Measurements from ENCODE around the gene SLC37A1.
"Not testable (repeated sequence)": the region's sequence is repeated elsewhere in the genome, so short reads cannot be mapped to it uniquely, and the experiment has no call there.

The SLC37A1 gene

GRCh38 chr21:42513151-42513984 is at the start of gene SLC37A1:
Gene SLC37A1, plus strand, starts transcription at chr21:42513852. Its CDS starts 4,603 bp downstream, at chr21:42518455.
- DNase-seq: no peak

GRCh38 chr21:42463861-42464515 is 49.7 kb upstream of the SLC37A1 start:
- DNase-seq: no peak

DNA sequence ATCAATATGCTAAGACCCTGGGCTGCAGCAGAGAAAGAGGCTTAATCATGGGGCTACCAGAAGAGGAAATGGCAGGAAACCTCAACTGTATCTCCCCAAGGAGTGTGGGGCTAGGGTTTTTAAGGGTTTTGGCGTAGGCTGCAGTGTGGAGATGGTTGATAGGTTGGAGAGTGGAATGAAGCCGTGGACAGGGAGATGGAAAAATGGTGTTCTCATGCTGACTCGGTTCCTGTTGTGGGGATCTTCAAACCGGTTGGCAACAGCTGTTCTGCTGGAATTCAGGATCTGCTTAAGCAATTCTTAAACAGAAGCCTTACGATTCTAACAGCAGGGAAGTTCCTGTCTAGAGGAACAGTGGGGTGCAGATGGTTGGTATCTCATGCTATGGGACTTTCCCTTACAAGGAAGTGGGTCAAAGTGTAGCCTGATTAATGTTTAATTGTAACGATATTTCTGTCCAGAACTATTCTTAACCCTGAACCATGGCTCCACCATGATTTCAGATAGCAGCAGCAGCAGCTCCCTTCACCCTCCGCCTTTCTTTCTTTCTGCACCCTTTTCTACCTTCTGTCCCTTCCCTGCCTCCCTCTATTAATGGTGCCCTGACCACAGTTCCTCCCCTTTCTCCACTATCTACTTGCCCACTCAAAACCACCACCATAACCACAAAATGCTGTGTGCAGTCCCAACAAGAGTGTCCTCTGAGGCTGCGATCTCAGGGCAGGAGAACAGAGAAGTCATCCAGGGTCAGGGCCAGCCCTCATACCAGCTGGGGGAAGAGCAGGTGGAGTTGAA is 48.4 kb upstream of the SLC37A1 start:
- DNase-seq: no peak

- DNase-seq: no peak
Measured at GRCh38 chr21:42465803-42466127, 47.9 kb upstream of the SLC37A1 start.

DNA sequence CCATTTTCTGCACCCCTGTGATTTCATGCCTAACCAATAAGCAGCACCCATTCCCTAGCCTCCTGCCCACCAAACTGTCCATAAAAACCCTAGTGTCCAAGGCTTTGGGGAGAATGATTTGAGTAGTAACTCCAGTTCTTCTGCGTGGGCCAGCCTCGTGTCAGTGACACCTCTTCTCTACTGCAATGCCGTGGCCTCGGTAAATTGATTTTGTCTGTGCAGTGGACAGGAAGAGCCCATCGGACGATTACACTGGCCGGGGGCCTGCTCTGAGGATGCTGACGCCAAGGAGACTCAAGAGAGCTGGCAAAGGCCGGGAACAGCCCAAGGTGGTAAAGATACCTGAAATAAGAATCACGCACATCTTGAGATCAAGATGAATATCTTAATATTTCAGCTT is 47.0 kb upstream of the SLC37A1 start:
- no peak for DNase-seq

- no peak for DNase-seq
Measured at GRCh38 chr21:42467140-42467983, 46.3 kb upstream of the SLC37A1 start.

DNA sequence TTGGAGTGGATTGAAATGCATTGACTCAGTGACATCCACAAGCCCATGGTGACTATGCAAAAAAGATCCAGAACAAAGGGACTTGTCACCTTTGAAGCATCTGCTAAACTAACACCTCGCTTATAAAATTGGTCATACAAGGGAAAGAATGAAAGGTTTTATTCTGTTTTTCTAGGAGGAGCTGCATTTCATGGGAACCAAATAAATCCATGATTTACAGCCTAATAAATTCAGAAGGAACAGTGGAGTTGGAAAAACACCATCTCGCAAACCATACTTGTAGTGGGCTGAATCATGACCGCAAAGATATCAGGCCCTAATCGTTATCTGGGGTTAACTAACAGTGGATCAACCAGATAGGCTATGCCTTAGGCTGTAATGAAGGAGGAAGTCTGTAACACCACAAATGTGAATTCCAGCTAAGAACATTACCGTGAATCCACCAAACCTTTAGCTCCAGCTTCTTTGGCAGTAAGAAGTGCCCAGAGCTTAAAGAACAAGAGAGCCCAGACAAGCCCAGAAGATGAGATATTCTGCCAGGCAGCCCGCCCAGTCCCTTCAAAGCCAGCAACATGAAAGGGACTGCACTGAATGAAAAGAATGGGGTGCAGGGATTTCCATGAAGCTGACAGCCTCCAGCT is 45.0 kb upstream of the SLC37A1 start:
- no peak for DNase-seq

DNA sequence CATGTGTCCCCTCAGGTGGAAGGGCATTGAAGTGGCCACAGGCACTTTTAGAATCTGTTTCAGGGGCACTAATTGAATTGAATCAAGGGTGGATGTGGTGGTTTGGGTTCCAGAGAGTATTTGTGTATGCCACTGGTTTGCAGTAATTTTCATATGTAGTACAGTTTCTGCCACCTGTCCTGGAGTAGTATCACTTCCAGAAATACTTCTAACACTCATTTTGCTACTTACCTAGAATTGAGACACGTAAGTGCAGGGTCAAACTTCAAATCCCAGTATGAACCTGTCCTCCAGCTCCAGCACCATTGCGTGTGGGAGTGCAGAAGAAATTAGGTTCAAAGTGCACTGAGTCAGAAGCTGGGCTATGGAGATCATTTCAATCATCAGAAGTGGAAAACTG is 44.4 kb upstream of the SLC37A1 start:
- no peak for DNase-seq

- DNase-seq: not testable (repeated sequence)
Measured at GRCh38 chr21:42469726-42470125, 43.9 kb upstream of the SLC37A1 start.

DNA sequence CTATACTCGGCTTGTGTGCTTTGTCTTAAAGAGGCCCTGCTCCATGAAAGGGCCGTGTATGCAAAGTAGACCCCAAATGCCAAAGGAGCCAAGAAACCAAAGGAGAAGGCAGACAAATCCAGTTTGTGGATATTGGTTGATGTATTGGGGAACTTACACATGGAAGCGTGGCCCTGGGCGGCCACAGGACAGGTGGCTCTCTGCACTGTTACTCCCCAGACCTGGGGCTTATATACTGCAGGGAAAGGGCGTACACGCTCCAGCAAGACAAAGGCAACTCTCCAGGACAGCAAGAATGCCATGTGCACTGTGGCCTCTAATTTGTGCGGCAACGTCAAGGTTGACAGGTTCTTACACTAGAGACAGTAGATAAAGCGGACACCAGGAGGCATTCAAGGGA is 42.4 kb upstream of the SLC37A1 start:
- DNase-seq: no peak

DNA sequence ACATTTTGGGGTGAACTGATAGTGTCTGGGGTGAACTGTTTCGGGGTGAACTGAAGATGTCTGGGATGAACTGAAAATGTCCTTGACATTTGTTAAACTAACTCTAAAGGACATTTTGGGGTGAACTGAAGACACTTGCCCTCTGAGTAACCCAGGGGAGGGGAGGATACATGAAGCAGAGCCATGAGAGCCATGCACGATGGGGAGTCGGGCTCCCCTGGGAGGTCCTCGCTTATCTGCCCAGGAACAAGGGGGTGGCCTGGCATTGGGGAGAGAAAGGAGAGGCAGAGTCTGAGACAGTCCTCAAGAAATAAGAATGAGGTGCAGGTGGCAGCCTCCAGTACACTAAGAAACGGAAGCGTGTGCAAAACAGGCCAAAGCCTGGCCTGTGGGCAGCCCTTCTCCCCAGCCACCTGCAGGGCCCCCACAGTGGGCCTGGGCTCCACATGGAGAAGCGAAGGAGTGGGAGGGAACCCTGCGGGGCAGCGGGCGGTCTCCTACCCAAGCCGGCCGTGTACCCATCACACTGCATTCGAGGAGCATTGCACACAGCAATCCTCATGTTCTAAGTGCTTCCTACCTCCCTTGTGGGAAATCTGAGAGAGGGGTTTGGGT is 41.8 kb upstream of the SLC37A1 start:
- no peak for DNase-seq

DNA sequence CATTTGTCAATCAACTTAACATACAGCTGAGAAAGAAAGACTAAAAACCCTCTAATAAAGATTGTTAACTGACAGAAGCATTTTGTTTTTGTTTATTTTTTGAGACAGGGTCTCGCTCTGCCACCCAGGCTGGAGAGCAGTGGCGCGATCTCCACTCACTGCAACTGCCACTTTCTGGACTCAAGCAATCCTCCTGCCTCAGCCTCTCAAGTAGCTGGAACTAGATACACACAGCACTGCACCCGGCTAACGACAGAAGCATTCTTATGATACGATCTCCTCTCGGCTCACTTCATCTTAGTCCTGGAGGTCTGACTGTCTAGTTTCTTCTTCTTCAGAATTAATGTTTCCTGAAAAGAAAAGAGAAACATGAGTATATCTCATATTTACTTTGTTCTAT is 41.1 kb upstream of the SLC37A1 start:
- no peak for DNase-seq

GRCh38 chr21:42473498-42474042 is 40.1 kb upstream of the SLC37A1 start:
- no peak for DNase-seq

- no peak for DNase-seq
Measured at GRCh38 chr21:42474043-42474831, 39.4 kb upstream of the SLC37A1 start.

GRCh38 chr21:42475036-42475435 is 38.6 kb upstream of the SLC37A1 start:
- DNase-seq: no peak

DNA sequence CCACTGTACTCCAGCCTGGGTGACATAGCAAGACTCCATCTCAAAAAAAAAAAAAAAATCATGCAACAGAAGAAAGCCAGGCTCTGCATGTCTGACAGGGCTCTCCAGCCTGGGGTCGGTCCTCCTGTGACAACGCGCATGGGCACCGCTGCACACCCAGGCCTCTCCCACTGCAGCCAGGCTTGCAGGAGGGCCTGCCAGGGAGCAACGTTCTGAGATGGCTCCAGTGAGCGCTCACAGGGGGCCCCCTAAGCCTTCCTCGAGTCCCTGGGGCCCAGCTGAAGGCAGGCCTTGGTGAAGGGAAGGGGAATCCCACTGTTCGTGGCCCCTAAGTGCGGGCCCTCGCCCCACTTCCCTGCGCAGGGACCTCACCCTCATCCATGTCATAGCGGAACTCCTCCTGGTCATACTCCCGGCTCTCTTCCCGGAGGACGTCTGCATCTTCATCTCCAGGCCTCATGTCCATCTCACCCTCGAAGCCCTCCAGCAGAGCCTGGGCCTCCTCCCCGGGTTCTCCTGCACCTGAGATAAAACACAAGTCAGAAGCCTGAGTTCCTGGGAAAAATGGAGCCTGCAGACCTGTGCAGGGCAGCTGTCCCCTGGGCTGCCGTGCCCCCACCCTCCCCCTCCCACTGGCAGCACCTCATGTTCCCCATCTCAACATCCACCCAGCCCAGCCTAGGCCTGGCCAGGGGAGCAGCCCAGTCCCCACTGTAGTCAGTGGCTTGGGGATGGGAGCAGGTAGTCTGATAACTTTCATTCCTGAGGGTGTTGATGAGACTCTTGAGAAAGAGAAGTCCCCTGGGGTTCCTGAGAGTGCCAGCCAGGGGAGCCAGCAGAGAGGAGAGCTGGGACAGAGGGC is 37.9 kb upstream of the SLC37A1 start:
- no peak for DNase-seq

DNA sequence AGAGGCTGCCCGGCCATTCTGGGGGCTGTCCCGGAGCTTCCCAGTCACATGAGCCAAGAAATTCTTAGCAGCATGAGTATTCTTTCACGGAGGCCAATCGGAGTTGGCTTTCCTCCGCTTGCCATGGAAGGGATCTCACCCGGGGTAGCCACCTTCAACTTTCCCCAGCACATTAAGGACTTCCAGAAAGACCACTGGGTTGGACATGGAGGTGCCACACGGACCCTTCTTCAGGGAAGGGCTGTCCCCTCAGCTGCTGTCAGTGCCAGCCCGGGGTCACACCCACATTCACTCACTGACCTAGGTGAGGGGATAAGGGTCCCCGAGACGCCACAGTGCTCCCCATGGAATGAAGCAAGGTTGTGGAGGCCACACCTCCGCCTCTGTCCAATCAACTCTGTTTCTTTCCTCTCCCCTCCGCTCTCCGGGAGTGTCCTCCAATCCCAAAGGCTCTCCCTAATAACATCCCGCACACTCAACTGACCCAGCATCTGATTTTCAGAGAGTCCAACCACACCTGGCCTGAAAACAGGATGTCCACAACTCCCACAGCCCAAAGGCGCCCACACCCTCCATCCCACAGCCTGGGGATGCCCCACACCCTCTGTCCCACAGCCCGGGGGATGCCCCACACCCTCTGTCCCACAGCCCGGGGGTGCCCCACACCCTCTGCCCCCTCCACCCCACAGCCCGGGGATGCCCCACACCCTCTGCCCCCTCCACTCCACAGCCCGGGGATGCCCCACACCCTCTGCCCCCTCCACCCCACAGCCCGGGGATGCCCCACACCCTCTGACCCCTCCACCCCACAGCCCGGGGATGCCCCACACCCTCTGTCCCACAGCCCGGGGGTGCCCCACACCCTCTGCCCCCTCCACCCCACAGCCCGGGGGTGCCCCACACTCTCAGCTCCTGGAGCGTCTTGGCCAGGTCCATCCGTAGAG is 37.0 kb upstream of the SLC37A1 start:
- no peak for DNase-seq

GRCh38 chr21:42478504-42478903 is 35.1 kb upstream of the SLC37A1 start:
- DNase-seq: no peak
